DOHH2 (cell line): Measurements from ENCODE around the gene TCHP.

Source experiments
- H3F3A ChIP-seq: fragments of 200-600 bp; sonication (generic), shearing (Covaris generic); 2 replicates; pipeline ENCODE4 v1.6.0; 2016; ENCODE audit warnings: antibody characterized with exemption, mild to moderate bottlenecking; ENCODE audit not compliant: control insufficient read depth, insufficient read depth
- H3K27ac ChIP-seq: fragments of 200-600 bp; sonication (generic); 2 replicates; pipeline ENCODE4 v1.5.1; 2014; ENCODE audit warnings: low read depth, mild to moderate bottlenecking, low read length, moderate library complexity
- H3K27me3 ChIP-seq: fragments of 200-600 bp; sonication (generic); 2 replicates; pipeline ENCODE4 v1.6.1; 2014; ENCODE audit warnings: mild to moderate bottlenecking, low read length, mixed read lengths; ENCODE audit not compliant: control insufficient read depth
- H3K36me3 ChIP-seq: fragments of 200-600 bp; sonication (generic); 2 replicates; pipeline ENCODE4 v1.6.1; 2014; ENCODE audit warnings: mild to moderate bottlenecking, low read length, moderate library complexity, mixed read lengths; ENCODE audit not compliant: control insufficient read depth
- H3K4me1 ChIP-seq: fragments of 200-600 bp; sonication (generic); 2 replicates; pipeline ENCODE4 v1.6.1; 2014; ENCODE audit warnings: mild to moderate bottlenecking, low read length, mixed read lengths; ENCODE audit not compliant: control insufficient read depth
- H3K4me2 ChIP-seq: fragments of 200-600 bp; sonication (generic); 2 replicates; pipeline ENCODE4 v1.6.0; 2014; ENCODE audit warnings: mild to moderate bottlenecking, low read length, moderate library complexity
- H3K4me3 ChIP-seq: fragments of 200-600 bp; sonication (generic); 2 replicates; pipeline ENCODE4 v1.5.1; 2014; ENCODE audit warnings: mild to moderate bottlenecking, low read length, mixed read lengths
- H3K79me2 ChIP-seq: fragments of 200-600 bp; sonication (generic); 2 replicates; pipeline ENCODE4 v1.6.1; 2014; ENCODE audit warnings: mild to moderate bottlenecking, low read length, mixed read lengths; ENCODE audit not compliant: control insufficient read depth
- H3K9me2 ChIP-seq: fragments of 200-600 bp; sonication (generic); replicated peaks from 2 replicates; pipeline ENCODE4 v1.6.1; 2014; ENCODE audit warnings: mild to moderate bottlenecking, low read length, mixed read lengths; ENCODE audit not compliant: control insufficient read depth
- H3K9me3 ChIP-seq: fragments of 200-600 bp; sonication (generic); 2 replicates; pipeline ENCODE4 v1.6.1; 2014; ENCODE audit warnings: antibody characterized with exemption, low read length, mixed read lengths; ENCODE audit not compliant: control insufficient read depth, insufficient read depth
- H4K20me1 ChIP-seq: fragments of 200-600 bp; sonication (generic); 2 replicates; pipeline ENCODE4 v1.6.0; 2014; ENCODE audit warnings: low read depth, mild to moderate bottlenecking, antibody characterized with exemption, low read length, moderate library complexity; ENCODE audit not compliant: control insufficient read depth, insufficient read depth
- EZH2phosphoT487 ChIP-seq: fragments of 200-600 bp; sonication (generic); IDR thresholded peaks from 2 replicates; pipeline ENCODE4 v1.6.1; 2017; ENCODE audit warnings: borderline replicate concordance, mild to moderate bottlenecking, antibody characterized with exemption, low read length, moderate library complexity, mixed read lengths
- TF ChIP-seq, protein P1 (sequence below): fragments of 200-600 bp; sonication (generic); IDR thresholded peaks from one replicate; pipeline ENCODE4 v1.5.1; 2014; ENCODE audit warnings: antibody characterized with exemption, mild to moderate bottlenecking, low read depth, low read length; ENCODE audit not compliant: poor library complexity, severe bottlenecking

Gene TCHP

DNA sequence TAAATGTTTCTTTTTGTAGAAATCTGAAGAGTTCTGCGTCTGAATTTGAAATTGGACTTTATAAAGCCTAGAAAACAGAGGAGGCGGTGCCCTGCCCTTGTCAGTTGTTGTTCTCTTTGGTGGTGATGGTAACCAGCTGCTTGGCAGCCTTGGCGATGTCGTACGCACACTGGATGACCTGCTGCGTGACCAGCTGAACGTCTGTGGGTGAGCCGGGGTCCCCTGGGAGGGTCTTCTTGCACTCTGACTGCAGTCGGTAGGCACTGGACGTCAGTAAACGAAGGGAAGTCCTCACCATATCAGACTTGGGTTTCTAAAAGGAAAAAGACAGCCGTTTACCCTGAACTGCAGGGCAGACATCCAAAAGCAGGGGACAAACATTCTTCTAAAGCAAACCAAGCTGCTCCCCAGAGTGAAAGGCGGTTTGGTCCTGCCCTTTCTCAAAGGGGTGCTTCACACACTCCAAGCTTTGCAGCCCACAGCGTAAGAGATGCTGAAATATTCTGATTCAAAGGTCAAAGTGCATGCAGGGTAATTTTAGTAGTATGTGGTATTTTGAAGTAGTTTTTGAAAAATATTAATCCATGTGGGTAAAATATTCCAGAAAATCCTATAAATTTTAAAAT is 32.9 kb downstream of the TCHP start:
- Histone ChIP-seq H3K4me2 (no peak overlapping the region), H3K4me1 (no peaks in the 10 kb centered on the region), H3K36me3 (peaks cover 84% of the 10 kb centered on the region), H3K79me2 (no peaks in the 10 kb centered on the region), H3K9me3 (no peaks in the 10 kb centered on the region), H3K9me2 (no peaks in the 10 kb centered on the region), H3F3A (no peaks in the 10 kb centered on the region; the same call in 1 of the 2 replicates), H3K27me3 (no peaks in the 10 kb centered on the region), H4K20me1 (no peaks in the 10 kb centered on the region), H3K4me3 (no peak overlapping the region), H3K27ac (no peak overlapping the region)
- TF ChIP-seq, protein P1, sequence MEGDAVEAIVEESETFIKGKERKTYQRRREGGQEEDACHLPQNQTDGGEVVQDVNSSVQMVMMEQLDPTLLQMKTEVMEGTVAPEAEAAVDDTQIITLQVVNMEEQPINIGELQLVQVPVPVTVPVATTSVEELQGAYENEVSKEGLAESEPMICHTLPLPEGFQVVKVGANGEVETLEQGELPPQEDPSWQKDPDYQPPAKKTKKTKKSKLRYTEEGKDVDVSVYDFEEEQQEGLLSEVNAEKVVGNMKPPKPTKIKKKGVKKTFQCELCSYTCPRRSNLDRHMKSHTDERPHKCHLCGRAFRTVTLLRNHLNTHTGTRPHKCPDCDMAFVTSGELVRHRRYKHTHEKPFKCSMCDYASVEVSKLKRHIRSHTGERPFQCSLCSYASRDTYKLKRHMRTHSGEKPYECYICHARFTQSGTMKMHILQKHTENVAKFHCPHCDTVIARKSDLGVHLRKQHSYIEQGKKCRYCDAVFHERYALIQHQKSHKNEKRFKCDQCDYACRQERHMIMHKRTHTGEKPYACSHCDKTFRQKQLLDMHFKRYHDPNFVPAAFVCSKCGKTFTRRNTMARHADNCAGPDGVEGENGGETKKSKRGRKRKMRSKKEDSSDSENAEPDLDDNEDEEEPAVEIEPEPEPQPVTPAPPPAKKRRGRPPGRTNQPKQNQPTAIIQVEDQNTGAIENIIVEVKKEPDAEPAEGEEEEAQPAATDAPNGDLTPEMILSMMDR = no peak
- TF ChIP-seq EZH2phosphoT487 = no peak

DNA sequence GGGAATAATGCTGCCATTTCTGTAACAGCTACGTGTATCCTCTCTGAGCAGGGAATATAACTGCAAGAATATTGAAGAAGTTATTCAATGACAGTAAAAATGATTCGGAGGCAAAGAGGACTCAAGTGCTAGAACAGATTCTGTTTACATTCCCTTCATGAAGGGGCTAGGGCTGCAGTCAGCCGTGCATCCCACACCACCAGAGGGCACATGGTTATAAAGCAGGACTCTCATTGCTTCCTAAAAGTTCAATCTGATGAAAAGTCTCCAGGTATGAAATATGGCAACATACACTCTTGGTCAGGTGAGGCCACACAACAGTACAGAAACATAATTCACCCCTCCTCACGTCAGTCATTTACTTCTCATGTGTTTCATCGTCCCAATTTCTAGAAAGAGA is 34.0 kb downstream of the TCHP start:
- Histone ChIP-seq H3K9me2 (no peaks in the 10 kb centered on the region), H4K20me1 (no peaks in the 10 kb centered on the region), H3F3A (no peaks in the 10 kb centered on the region; the same call in 1 of the 2 replicates), H3K9me3 (no peaks in the 10 kb centered on the region), H3K27ac (no peak overlapping the region), H3K36me3 (peaks cover 90% of the 10 kb centered on the region), H3K4me1 (no peaks in the 10 kb centered on the region), H3K4me3 (no peak overlapping the region), H3K79me2 (no peaks in the 10 kb centered on the region), H3K27me3 (no peaks in the 10 kb centered on the region), H3K4me2 (no peak overlapping the region)
- TF ChIP-seq, protein P1 = no peak
- no peak for TF ChIP-seq EZH2phosphoT487

DNA sequence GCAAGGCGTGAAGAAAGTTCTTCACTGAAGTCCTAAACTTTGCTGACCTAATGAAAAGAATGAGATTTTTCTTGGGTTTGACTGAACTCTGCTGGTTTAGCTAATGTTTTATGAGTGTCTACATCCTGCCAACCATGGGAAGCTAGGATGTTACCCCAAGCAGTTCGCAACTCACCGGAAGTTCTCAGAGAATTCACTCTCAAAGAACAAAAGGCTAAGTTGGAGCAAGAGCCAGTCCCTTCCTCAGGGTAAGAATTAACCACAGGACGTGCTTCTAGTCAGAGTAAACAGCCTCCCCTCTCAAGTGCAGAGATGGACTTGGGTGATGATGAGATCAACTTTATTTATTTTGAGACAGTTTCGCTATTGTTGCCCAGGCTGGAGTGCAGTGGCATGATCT is 37.3 kb downstream of the TCHP start:
- Histone ChIP-seq H3K36me3 (peaks cover 73% of the 10 kb centered on the region), H3K4me1 (peaks cover 2% of the 10 kb centered on the region), H4K20me1 (no peaks in the 10 kb centered on the region), H3F3A (no peaks in the 10 kb centered on the region), H3K27me3 (no peaks in the 10 kb centered on the region), H3K27ac (no peak overlapping the region), H3K9me3 (no peaks in the 10 kb centered on the region), H3K79me2 (no peaks in the 10 kb centered on the region), H3K9me2 (no peaks in the 10 kb centered on the region), H3K4me3 (no peak overlapping the region), H3K4me2 (no peak overlapping the region)
- TF ChIP-seq, protein P1 = no peak
- no peak for TF ChIP-seq EZH2phosphoT487
